CD1c-positive myeloid dendritic cell (primary cell): ENCODE data around the gene PSTPIP1.

ENCODE experiments used
- DNase-seq: peaks from one replicate; pipeline ENCODE4 v3.0.0-alpha.2; 2016; ENCODE audit errors: extremely low spot score

The PSTPIP1 gene

GRCh38 chr15:76998663-76999285 lies 3.8 kb downstream of the PSTPIP1 start:
- no peak for DNase-seq

- no peak for DNase-seq
These were observed 5.1 kb downstream of the PSTPIP1 start for GRCh38 chr15:76999996-77000395.

GRCh38 chr15:77001351-77001750 lies 6.4 kb downstream of the PSTPIP1 start:
- DNase-seq = no peak

- no peak for DNase-seq
These were observed 7.0 kb downstream of the PSTPIP1 start for GRCh38 chr15:77001966-77002365.

DNA sequence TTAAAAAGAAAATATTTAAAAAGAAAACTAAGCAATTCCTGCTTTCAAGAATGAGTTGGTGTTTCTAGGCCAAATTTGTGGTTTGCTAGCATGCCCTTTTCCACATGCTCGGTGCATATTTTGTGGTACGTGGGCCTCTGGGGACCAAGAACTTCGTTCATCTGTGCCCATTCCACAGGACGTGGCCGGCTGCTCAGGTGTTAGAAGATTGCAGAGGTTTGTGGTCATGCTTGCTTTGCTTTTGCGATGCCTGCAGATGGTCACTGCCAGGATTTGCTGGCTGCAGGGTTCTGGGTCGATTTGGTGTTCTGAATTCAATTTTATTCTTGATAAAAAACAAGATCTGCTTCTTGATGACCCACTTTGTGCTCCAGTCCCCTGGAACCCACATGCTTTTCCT lies 7.5 kb downstream of the PSTPIP1 start:
- no peak for DNase-seq

GRCh38 chr15:77002954-77003912 lies 8.3 kb downstream of the PSTPIP1 start:
- DNase-seq = peak; percentile 91

GRCh38 chr15:77004189-77004588 lies 9.3 kb downstream of the PSTPIP1 start:
- DNase-seq = peak; percentile 87

DNA sequence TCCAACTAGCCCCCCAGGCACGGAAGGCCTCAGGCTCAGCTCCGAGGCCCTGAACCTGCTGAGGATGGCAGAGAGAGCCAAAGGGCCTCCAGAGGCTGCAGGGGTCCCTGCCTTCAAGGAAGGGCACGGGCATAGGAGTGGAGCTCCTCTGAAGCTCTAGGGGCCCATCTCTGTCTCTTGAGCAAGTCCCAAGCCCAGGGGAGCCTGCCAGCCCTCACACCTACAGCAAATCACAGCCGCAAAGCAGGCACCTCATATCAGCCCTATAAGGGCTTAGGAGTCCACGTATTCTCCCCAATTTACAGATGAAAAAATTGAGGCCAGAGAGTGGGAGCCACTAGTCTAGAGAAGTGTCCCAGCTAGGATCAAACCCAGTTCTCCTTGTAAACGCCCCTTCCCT lies 14.2 kb downstream of the PSTPIP1 start:
- DNase-seq = no peak

DNA sequence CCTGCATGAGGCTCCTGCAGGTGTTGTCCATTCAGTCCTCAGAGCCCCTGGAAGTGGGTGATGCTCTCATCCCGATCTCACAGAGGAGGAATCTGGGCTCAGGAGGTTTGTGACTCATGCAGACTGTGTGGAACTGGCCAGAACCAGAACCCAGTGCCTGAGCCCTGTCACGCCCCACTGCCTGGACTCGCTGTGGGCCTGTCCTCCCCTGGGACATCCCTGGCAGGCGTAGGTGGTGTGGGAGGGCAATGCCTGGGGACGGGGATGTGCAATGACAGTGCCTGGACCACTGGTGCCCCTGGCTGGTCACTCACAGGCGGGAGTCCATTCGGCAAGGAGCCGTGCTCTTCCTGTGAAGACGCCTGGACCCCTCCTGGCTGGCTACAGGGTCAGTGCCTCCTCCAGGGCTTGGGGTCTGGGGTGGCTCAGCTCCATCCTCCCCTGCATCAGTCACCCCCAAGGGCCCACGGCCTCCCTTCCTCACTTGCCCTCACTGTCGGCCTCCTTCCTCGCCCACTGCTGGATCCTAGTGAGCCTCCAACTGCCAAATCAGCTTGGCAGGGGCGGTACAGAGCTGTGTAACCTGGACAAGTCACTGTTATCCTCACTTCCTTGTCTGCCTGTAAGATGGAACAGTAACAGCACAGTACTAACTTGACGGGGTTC lies 14.9 kb downstream of the PSTPIP1 start:
- no peak for DNase-seq

- no peak for DNase-seq
These were observed 15.4 kb downstream of the PSTPIP1 start for GRCh38 chr15:77010312-77010686.

- DNase-seq = no peak
These were observed 15.9 kb downstream of the PSTPIP1 start for GRCh38 chr15:77010857-77011256.

DNA sequence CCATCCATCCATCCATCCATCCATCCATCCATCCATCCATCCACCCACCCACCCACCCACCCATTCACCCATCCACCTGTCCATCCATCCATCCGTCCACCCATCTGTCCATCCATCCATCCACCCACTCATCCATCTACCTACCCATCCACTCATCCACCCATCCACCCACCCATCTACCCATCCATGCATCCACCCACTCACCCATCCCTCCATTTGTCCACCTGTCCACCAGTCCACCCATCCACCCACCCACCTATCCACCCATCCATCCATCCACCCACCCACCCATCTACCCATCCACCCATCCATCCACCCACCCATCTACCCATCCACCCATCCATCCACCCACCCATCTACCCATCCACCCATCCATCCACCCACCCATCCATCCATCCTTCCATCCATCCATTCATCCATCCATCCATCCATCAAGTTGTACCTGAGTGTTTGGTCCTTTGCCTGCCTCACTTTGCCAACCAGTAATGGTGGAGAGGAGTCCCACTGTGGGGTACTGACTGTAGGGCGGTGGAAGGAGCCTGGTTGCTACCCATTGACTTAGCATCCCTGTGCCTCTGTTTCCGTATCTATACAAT lies 17.3 kb downstream of the PSTPIP1 start:
- no peak for DNase-seq

DNA sequence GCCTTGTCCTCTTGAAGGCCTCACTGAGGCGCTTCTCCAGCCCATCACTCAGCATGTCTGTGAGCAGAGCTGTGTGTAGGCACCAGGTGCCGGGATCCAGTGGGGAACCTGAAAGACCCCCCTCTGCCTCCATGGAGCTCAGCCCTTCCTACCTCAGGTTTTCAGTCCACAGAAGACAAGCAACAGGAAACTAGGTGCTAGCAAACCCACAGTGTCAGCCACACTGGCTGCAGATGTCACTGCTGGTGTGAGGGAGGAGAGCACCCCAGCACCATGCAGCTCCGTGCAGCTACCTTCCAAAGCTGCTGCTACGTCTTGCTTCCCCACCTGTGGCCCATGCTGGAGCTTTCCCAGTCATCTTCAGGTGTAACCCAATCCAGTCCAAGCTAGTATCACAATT lies 17.9 kb downstream of the PSTPIP1 start:
- no peak for DNase-seq

DNA sequence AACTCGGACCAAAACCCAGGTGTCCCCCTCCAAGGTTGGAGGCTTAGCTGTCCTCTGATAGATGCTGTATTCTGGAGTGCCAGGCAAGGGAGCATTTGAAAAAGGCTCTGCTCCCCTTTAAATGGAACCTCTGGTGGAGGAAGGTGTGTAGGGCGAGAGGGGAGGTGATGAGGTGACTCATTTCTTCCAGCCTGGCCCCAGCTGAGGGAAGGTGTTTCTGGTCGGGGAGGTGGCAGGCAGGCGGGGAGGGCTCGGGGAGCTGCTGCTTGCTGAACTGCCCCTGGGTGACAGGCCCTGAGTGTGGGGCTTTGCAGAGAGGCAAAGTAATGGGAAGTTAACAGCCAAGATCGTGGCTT lies 18.8 kb downstream of the PSTPIP1 start:
- peak; percentile 58 for DNase-seq

DNA sequence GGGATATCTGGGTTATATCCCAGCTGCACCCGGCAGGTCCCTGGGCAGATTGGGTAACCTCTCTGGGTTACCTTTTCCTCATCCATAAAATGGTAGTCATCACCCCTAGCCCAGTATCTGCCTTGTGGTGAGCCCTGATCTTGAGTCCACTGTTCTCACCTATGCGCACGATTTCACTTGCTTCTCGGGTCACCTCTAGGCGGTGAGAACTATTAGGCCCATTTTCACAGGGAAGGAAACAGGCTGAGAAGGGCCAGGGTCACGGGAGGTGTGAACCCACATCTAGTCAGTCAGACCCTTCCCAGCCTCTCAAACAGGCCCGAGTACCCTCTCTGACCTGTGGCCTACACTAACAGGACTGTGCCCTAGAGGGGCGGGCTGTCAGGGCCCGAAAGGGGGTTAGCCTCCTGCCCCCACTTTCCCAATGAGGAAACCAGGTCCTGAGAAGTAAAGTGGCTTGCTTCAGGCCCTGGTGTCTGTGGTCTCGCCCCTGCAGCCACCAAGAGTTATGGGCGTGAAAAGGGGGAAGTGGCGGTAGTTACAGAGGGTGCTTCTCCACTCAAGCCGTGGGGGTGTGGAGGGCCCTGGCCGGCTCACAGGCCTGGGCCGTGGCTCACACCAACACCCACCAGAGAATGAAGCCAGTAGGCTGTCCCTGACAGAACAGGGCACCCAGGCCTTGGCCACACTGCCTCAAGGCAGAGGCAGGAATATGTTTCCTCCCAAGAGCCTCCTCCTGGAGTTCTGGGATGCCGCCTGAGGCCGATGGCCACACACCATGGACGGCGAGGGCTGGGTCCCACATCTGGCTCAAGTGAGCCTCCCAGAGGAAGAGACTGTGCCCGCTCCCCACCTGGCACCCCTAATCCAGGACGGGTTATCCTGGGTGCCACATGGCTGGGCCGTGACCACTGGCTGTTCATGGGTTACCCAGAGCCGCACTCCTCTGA lies 19.5 kb downstream of the PSTPIP1 start:
- DNase-seq = peak; percentile 90

DNA sequence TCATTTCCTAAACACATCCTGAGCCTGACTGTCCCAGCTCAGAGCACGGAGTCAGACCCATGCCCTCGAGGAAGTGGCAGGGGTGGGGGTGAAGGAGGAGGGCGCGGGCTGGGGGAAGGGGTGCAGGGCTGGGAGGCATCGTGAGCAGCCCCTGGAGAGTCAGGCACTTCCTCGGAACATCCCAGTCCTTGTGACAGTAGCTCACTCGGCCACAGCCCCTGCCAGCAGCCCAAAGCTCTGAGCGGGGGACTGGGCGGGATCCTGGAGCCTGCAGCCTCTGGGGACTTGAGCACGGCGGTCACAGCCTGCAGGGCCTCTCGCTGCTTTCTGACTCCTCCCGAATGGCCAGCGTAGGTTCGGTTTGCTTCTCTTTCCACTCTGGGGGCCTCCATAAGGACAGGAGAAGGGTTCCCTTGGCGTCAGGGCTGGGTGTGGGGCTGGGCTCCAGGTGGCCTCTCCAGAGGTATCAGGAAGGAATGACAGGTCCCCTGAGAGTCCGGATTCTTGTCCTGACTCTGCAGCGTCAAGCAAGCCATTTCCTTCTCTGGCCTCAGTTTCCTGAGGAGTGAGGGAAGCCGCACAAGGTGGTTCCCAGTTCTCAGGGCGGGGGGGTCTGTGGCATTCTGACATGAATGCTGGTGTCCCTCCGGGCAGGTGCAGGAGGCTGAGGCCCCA lies 20.9 kb downstream of the PSTPIP1 start:
- DNase-seq = peak; percentile 43

GRCh38 chr15:77016321-77016695 lies 21.4 kb downstream of the PSTPIP1 start:
- no peak for DNase-seq

DNA sequence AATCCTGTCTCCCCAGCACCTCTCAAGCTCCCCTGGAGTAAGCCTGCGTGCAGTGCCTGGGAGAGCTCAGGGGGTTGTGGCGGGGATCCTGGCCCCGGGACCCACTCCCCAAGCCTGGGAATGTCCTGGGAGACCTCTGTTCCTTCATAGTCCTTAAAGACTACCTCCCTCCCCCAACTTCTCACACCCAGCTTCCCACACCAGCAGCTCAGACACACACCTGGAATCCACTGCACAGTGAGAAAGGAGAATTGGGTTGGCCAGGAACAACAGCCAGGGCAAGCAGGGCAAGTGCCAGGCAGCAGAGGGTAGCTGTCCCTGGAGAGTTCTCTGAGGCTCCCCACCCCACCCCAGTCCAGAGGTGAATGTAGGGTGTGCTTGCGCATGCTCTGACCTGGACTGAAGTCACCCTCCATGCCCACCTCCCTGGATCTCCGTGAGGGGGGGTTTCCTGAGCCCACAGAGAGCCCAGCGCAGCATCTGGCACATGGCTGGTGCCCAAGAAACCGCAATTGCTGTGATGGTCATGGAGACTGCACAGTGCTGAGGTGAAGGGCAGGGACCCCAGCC lies 22.2 kb downstream of the PSTPIP1 start:
- no peak for DNase-seq

GRCh38 chr15:77017761-77018720 lies 23.1 kb downstream of the PSTPIP1 start:
- no peak for DNase-seq
